Stimulated activated naive CD8-positive, alpha-beta T cell treated with anti-CD3 and anti-CD28 coated beads, Interleukin-15, Interleukin-2, amounts not matched to agents 100 ng/mL and 50 ng/mL, for 24 hours (primary cell): Measurements from ENCODE around the gene CA10.

ENCODE experiments used
- H3K27ac Mint-ChIP-seq: one replicate; pipeline ENCODE4 v1.8.0; 2021; ENCODE audit warnings: mild to moderate bottlenecking, mixed read lengths
- H3K27me3 Mint-ChIP-seq: one replicate; pipeline ENCODE4 v1.8.0; 2021; ENCODE audit warnings: mixed read lengths
- H3K36me3 Mint-ChIP-seq: one replicate; pipeline ENCODE4 v1.8.0; 2021; ENCODE audit warnings: low read depth, mixed read lengths
- H3K4me1 Mint-ChIP-seq: one replicate; pipeline ENCODE4 v1.8.0; 2021; ENCODE audit warnings: low read depth, mixed read lengths
- H3K4me3 Mint-ChIP-seq: one replicate; pipeline ENCODE4 v1.8.0; 2021; ENCODE audit warnings: mild to moderate bottlenecking, mixed read lengths
- H3K9me3 Mint-ChIP-seq: one replicate; pipeline ENCODE4 v1.8.0; 2021; ENCODE audit warnings: mixed read lengths

CA10 gene

DNA sequence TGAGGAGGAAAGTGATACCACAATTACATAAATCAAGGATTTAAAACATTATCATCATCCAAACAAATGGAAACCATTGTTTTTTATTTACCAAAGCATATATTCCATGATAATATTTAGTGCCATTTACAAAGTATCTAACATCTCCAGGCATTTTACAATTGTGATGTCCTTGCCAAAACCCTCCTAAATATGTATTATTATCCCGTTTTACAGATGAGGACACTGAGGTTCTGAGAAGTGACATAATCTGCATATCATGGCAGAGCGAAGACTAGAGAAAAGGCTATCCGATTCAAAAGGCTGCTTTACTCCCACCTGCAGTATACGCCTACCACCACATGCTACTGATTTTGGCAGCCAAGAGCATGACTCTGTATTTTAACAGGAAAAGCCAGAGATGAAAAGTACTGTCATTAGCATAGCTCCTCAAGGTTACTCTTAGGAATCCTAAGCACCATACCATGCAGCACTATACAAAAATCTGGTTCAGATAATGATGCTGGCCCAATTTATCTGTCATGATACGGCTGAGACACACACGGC, 301.4 kb downstream of the CA10 start:
- Mint-ChIP-seq H3K27me3 (peaks cover 4% of the 10 kb centered on the region), H3K27ac (no peak overlapping the region), H3K4me3 (no peak overlapping the region), H3K4me1 (no peaks in the 10 kb centered on the region), H3K9me3 (no peaks in the 10 kb centered on the region), H3K36me3 (no peaks in the 10 kb centered on the region)

DNA sequence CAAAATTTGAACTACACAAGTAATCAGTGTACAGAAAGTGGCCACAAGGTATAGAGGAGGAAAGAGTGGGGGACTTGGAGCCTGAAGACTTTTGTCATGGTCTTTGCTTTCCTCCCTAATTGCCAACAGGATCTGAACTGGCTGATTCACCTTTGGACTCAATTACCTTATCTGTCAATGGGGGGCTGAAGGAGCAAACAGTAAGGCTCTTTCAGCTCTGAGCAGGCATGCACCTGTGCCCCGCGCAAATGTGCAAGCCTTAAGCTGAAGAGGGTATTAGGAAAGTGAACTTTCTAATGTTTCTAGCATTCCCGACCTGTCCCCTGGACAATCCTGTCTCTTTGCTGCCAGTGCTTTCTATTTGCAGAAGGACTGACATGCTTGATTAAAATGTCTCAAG, 302.7 kb downstream of the CA10 start:
- Mint-ChIP-seq H3K36me3 (no peaks in the 10 kb centered on the region), H3K9me3 (no peaks in the 10 kb centered on the region), H3K27ac (no peak overlapping the region), H3K27me3 (peaks cover 4% of the 10 kb centered on the region), H3K4me1 (no peaks in the 10 kb centered on the region), H3K4me3 (no peak overlapping the region)

GRCh38 chr17:51853857-51854256, 304.7 kb downstream of the CA10 start:
- H3K4me3 Mint-ChIP-seq, result no peak overlapping the region
- H3K9me3 Mint-ChIP-seq, result no peaks in the 10 kb centered on the region
- H3K36me3 Mint-ChIP-seq, result no peaks in the 10 kb centered on the region
- no peak overlapping the region for H3K27ac Mint-ChIP-seq
- peaks cover 4% of the 10 kb centered on the region for H3K27me3 Mint-ChIP-seq
- H3K4me1 Mint-ChIP-seq, result no peaks in the 10 kb centered on the region

GRCh38 chr17:51852603-51853002, 305.9 kb downstream of the CA10 start:
- Mint-ChIP-seq H3K4me3 (no peak overlapping the region), H3K27me3 (peaks cover 10% of the 10 kb centered on the region), H3K27ac (no peak overlapping the region), H3K9me3 (no peaks in the 10 kb centered on the region), H3K36me3 (no peaks in the 10 kb centered on the region), H3K4me1 (no peaks in the 10 kb centered on the region)

DNA sequence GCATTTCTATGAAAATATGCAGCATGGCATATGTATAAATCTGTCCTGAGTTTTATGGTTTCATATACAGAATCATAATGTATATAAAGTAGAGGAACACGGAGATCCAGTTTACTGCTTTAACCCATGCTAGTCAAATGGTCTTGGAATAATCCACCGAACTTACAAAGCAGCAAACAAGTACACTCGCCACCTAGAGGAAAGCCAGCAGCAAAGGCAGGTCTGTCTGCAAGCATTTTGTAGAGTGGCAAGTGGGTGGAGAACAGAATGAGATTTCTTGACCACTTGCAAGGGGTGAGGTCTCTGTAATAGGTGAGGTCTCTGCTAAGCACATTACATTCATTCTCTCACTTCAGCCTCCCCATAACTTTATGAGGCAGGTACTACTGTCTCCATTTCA, 308.3 kb downstream of the CA10 start:
- Mint-ChIP-seq H3K27me3 (peaks cover 18% of the 10 kb centered on the region), H3K27ac (no peak overlapping the region), H3K36me3 (no peaks in the 10 kb centered on the region), H3K4me3 (no peak overlapping the region), H3K4me1 (no peaks in the 10 kb centered on the region), H3K9me3 (no peaks in the 10 kb centered on the region)

- Mint-ChIP-seq H3K36me3 (no peaks in the 10 kb centered on the region), H3K4me3 (no peak overlapping the region), H3K9me3 (no peaks in the 10 kb centered on the region), H3K4me1 (no peaks in the 10 kb centered on the region), H3K27ac (no peak overlapping the region), H3K27me3 (peaks cover 14% of the 10 kb centered on the region)
Observed at GRCh38 chr17:51848451-51848850, 310.1 kb downstream of the CA10 start.

DNA sequence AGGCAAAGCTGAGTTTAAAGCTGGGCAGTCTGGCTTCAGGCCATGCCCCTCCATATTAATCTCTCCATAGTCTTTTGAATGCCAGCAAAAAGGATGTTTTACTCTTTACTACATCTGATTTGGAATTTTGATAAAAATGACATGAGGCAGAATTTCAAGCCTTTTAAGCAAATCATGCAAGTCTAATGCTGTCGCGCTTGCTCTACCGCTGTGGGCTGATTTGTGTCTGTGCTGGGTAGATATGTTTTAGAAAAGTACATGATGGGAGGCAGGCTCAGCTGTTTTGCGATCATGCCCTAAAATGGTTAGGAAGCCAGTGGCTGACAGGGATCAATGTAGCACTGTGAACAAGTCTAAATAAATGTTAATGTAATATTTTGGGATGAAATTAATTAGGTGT, 311.9 kb downstream of the CA10 start:
- H3K4me1 Mint-ChIP-seq, result no peaks in the 10 kb centered on the region
- no peak overlapping the region for H3K4me3 Mint-ChIP-seq

GRCh38 chr17:51845776-51846175, 312.7 kb downstream of the CA10 start:
- no peaks in the 10 kb centered on the region for H3K9me3 Mint-ChIP-seq
- H3K36me3 Mint-ChIP-seq, result no peaks in the 10 kb centered on the region
- H3K4me3 Mint-ChIP-seq, result no peak overlapping the region
- no peaks in the 10 kb centered on the region for H3K4me1 Mint-ChIP-seq
- peaks cover 14% of the 10 kb centered on the region for H3K27me3 Mint-ChIP-seq
- no peak overlapping the region for H3K27ac Mint-ChIP-seq

More for the DNA sequence above, 311.9 kb downstream of the CA10 start:
- H3K27me3 Mint-ChIP-seq, result peaks cover 14% of the 10 kb centered on the region
- no peaks in the 10 kb centered on the region for H3K9me3 Mint-ChIP-seq
- H3K36me3 Mint-ChIP-seq, result no peaks in the 10 kb centered on the region
- no peak overlapping the region for H3K27ac Mint-ChIP-seq

DNA sequence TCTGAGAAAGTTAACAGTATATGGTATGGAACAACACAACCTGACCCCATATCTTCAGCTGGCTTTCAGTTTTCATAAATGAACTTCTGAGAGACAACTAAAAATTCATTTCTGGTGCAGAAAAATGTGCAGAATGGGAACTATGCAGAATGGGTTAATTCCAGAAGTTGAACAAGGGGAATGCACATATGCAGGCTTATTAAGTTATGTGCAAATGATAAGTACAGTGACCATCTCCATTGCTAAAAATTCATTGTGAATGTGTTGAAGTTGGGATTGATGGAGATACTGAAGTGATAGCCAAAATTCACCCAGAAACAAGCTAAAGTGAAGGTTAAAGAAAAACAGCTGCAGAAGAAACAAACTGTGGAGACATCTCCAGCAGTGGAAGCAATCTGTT, 315.8 kb downstream of the CA10 start:
- Mint-ChIP-seq H3K27ac (no peak overlapping the region), H3K36me3 (no peaks in the 10 kb centered on the region), H3K9me3 (no peaks in the 10 kb centered on the region), H3K4me3 (no peak overlapping the region), H3K27me3 (peaks cover 8% of the 10 kb centered on the region), H3K4me1 (no peaks in the 10 kb centered on the region)

- no peaks in the 10 kb centered on the region for H3K9me3 Mint-ChIP-seq
- H3K27me3 Mint-ChIP-seq, result peaks cover 8% of the 10 kb centered on the region
- no peak overlapping the region for H3K27ac Mint-ChIP-seq
- H3K4me1 Mint-ChIP-seq, result no peaks in the 10 kb centered on the region
- no peaks in the 10 kb centered on the region for H3K36me3 Mint-ChIP-seq
- H3K4me3 Mint-ChIP-seq, result no peak overlapping the region
Observed at GRCh38 chr17:51841669-51842068, 316.8 kb downstream of the CA10 start.

DNA sequence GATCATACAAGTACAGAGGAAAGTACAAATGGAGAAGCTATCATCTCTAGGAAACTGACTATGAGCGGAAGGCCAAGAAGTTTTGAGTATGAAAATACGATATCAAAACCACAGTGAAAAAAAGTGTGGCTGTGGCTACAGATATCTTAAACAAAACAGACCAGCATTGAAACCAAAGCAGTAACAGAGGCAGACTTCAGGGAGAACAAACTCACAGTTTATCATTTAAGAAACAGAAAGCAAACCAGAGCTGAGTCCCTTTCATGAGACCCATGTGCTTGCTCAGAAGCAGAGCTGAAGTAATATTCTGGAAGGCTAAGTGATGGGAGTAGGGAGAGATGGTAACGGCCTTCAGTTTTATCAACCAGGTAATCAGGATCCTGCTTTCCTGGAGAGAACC, 317.8 kb downstream of the CA10 start:
- H3K4me3 Mint-ChIP-seq, result no peak overlapping the region
- peaks cover 6% of the 10 kb centered on the region for H3K27me3 Mint-ChIP-seq
- H3K36me3 Mint-ChIP-seq, result no peaks in the 10 kb centered on the region
- no peaks in the 10 kb centered on the region for H3K9me3 Mint-ChIP-seq
- H3K27ac Mint-ChIP-seq, result no peak overlapping the region
- H3K4me1 Mint-ChIP-seq, result no peaks in the 10 kb centered on the region

- H3K4me3 Mint-ChIP-seq, result no peak overlapping the region
- no peaks in the 10 kb centered on the region for H3K36me3 Mint-ChIP-seq
- H3K27me3 Mint-ChIP-seq, result peaks cover 6% of the 10 kb centered on the region
- H3K9me3 Mint-ChIP-seq, result no peaks in the 10 kb centered on the region
- H3K4me1 Mint-ChIP-seq, result no peaks in the 10 kb centered on the region
- H3K27ac Mint-ChIP-seq, result no peak overlapping the region
Observed at GRCh38 chr17:51833620-51834019, 324.9 kb downstream of the CA10 start.

GRCh38 chr17:51833045-51833444, 325.5 kb downstream of the CA10 start:
- Mint-ChIP-seq H3K27me3 (peaks cover 10% of the 10 kb centered on the region), H3K4me3 (no peak overlapping the region), H3K27ac (no peak overlapping the region), H3K4me1 (no peaks in the 10 kb centered on the region), H3K36me3 (no peaks in the 10 kb centered on the region), H3K9me3 (no peaks in the 10 kb centered on the region)

- Mint-ChIP-seq H3K27me3 (peaks cover 13% of the 10 kb centered on the region), H3K27ac (no peak overlapping the region), H3K9me3 (peaks cover 2% of the 10 kb centered on the region), H3K4me3 (no peak overlapping the region), H3K36me3 (no peaks in the 10 kb centered on the region), H3K4me1 (no peaks in the 10 kb centered on the region)
Observed at GRCh38 chr17:51830886-51831285, 327.6 kb downstream of the CA10 start.

GRCh38 chr17:51830451-51830850, 328.1 kb downstream of the CA10 start:
- H3K27me3 Mint-ChIP-seq, result peaks cover 10% of the 10 kb centered on the region
- H3K27ac Mint-ChIP-seq, result no peak overlapping the region
- peaks cover 6% of the 10 kb centered on the region for H3K9me3 Mint-ChIP-seq
- H3K4me3 Mint-ChIP-seq, result no peak overlapping the region
- H3K36me3 Mint-ChIP-seq, result no peaks in the 10 kb centered on the region
- no peaks in the 10 kb centered on the region for H3K4me1 Mint-ChIP-seq

- H3K4me1 Mint-ChIP-seq, result no peaks in the 10 kb centered on the region
- H3K27me3 Mint-ChIP-seq, result peaks cover 10% of the 10 kb centered on the region
- no peaks in the 10 kb centered on the region for H3K36me3 Mint-ChIP-seq
- no peak overlapping the region for H3K27ac Mint-ChIP-seq
- peaks cover 6% of the 10 kb centered on the region for H3K9me3 Mint-ChIP-seq
- no peak overlapping the region for H3K4me3 Mint-ChIP-seq
Observed at GRCh38 chr17:51828901-51829300, 329.6 kb downstream of the CA10 start.
